CD4-positive, alpha-beta T cell (primary cell): Measurements from ENCODE around the gene SLC35G6. TPM values are rescaled to one million over a fixed set of nuclear protein-coding genes. Genes with fewer than 3 reads are reported as not detected.

ENCODE experiments used
- ATAC-seq: fragments of 200-7000 bp; cut with Tn5 transposase; one replicate; pipeline ENCODE4 v1.10.0; 2022; ENCODE audit warnings: mild to moderate bottlenecking; ENCODE audit not compliant: poor library complexity
- CTCF ChIA-PET: fragments of 350-600 bp; sonication (Branson Sonifier 250); formaldehyde crosslinking; loops from one replicate; lab custom pipeline; 2021; ENCODE audit warnings: antibody characterized with exemption, inconsistent platforms; lab: Charles Lee
- POLR2A ChIA-PET: fragments of 350-600 bp; sonication (Branson Sonifier 250); formaldehyde crosslinking; loops from one replicate; lab custom pipeline; 2021; ENCODE audit warnings: antibody characterized with exemption, inconsistent platforms; lab: Charles Lee
- DNase-seq, 14 experiments: peaks; one replicate each; pipeline ENCODE4 v3.0.0-alpha.2; 2013 to 2020; ENCODE audit warnings: mixed read lengths in 2 of 14
- H3K27ac ChIP-seq, 2 donors: one replicate each; pipeline versions ENCODE4 v1.5.1 to v1.7.0; 2013; ENCODE audit warnings: low read length in 2 of 2, low read depth in 1 of 2, mild to moderate bottlenecking in 1 of 2
- H3K27me3 ChIP-seq, 2 experiments: 1 replicate in 1 of 2; 2 replicates in 1 of 2; pipeline versions ENCODE4 v1.6.1 to v1.7.0; 2013; ENCODE audit warnings: low read length in 2 of 2, control low read depth in 1 of 2, mild to moderate bottlenecking in 1 of 2, moderate library complexity in 1 of 2; ENCODE audit not compliant: insufficient read depth in 2 of 2, control insufficient read depth in 1 of 2
- H3K36me3 ChIP-seq: one replicate; pipeline ENCODE4 v1.6.1; 2013; ENCODE audit warnings: low read length, control low read depth; ENCODE audit not compliant: insufficient read depth
- H3K4me1 ChIP-seq: one replicate; pipeline ENCODE4 v1.6.1; 2013; ENCODE audit warnings: low read length, control low read depth; ENCODE audit not compliant: insufficient read depth
- H3K4me3 ChIP-seq: one replicate; pipeline ENCODE4 v1.5.1; 2013; ENCODE audit warnings: mild to moderate bottlenecking, low read length, moderate library complexity
- H3K9me3 ChIP-seq, 2 experiments: 1 replicate in 1 of 2; 2 replicates in 1 of 2; pipeline versions ENCODE4 v1.6.1 to v1.7.0; 2013; ENCODE audit warnings: low read length in 2 of 2, mild to moderate bottlenecking in 2 of 2, control low read depth in 1 of 2, moderate library complexity in 1 of 2; ENCODE audit not compliant: control insufficient read depth in 1 of 2, insufficient read depth in 1 of 2
- H3K27ac Mint-ChIP-seq: one replicate; pipeline ENCODE4 v1.8.0; 2020; ENCODE audit warnings: mixed read lengths
- H3K27me3 Mint-ChIP-seq: one replicate; pipeline ENCODE4 v1.8.0; 2021; ENCODE audit warnings: mixed read lengths
- H3K36me3 Mint-ChIP-seq: one replicate; pipeline ENCODE4 v1.8.0; 2021; ENCODE audit warnings: low read depth, mixed read lengths
- H3K4me1 Mint-ChIP-seq: one replicate; pipeline ENCODE4 v1.8.0; 2021; ENCODE audit warnings: low read depth, mixed read lengths
- H3K4me3 Mint-ChIP-seq: one replicate; pipeline ENCODE4 v1.8.0; 2020; ENCODE audit warnings: mild to moderate bottlenecking, mixed read lengths
- H3K9me3 Mint-ChIP-seq: one replicate; pipeline ENCODE4 v1.8.0; 2020; ENCODE audit warnings: mixed read lengths
- intact Hi-C, 2 experiments: fragments of 100-400 bp; cut with DNase I in 1 of 2; cut with micrococcal nuclease in 1 of 2; formaldehyde crosslinking; loops; one replicate each; pipeline versions ENCODE4 v1.15.1 to v1.9.0; 2023 to 2025; cut with DNase I, micrococcal nuclease
- total RNA-seq, 174 experiments: library from RNA in 2 of 174; stranded (reverse) in 2 of 174; gene quantifications; one replicate each; pipeline ENCODE4 v1.2.3 and lab custom pipeline; 2021 to 2026
- TF ChIP-seq, protein P1 (sequence below): fragments of 200-600 bp; IDR thresholded peaks from one replicate; pipeline ENCODE4 v1.8.0; 2022; ENCODE audit warnings: antibody characterized with exemption, mild to moderate bottlenecking

Gene SLC35G6
- total RNA-seq, 2 experiments from 2014 or later: 0.17 TPM; not detected in 1

DNA sequence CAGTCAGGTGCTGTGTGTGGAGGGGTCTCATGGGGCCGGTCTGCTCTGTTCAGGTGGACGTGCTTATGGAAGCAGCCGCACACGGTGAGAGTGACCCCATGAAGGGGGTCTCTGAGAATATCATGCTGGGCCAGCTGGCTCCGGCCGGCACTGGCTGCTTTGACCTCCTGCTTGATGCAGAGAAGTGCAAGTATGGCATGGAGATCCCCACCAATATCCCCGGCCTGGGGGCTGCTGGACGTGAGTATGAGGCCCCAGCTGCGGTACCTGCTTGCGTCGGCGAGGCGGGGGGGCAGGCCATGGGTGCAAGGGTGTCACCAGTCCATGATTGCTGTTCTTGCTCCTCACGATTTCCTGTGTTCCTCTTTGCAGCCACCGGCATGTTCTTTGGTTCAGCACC, 30.9 kb downstream of the SLC35G6 start:
- ChIA-PET CTCF (no interaction called here), POLR2A (no interaction called here)
- ATAC-seq (no peak), DNase-seq (no peak)
- Mint-ChIP-seq H3K4me1 (no peaks in the 10 kb centered on the region), H3K27ac (no peak overlapping the region), H3K27me3 (no peaks in the 10 kb centered on the region), H3K9me3 (no peaks in the 10 kb centered on the region), H3K36me3 (peaks cover 78% of the 10 kb centered on the region), H3K4me3 (no peak overlapping the region)
- Histone ChIP-seq H3K36me3 (peaks cover 69% of the 10 kb centered on the region), H3K4me1 (no peaks in the 10 kb centered on the region), H3K27ac (no peak overlapping the region), H3K9me3 (no peaks in the 10 kb centered on the region), H3K27me3 (no peaks in the 10 kb centered on the region), H3K4me3 (no peak overlapping the region)
- TF ChIP-seq, protein P1, sequence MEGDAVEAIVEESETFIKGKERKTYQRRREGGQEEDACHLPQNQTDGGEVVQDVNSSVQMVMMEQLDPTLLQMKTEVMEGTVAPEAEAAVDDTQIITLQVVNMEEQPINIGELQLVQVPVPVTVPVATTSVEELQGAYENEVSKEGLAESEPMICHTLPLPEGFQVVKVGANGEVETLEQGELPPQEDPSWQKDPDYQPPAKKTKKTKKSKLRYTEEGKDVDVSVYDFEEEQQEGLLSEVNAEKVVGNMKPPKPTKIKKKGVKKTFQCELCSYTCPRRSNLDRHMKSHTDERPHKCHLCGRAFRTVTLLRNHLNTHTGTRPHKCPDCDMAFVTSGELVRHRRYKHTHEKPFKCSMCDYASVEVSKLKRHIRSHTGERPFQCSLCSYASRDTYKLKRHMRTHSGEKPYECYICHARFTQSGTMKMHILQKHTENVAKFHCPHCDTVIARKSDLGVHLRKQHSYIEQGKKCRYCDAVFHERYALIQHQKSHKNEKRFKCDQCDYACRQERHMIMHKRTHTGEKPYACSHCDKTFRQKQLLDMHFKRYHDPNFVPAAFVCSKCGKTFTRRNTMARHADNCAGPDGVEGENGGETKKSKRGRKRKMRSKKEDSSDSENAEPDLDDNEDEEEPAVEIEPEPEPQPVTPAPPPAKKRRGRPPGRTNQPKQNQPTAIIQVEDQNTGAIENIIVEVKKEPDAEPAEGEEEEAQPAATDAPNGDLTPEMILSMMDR: no peak
- intact Hi-C loops: loop anchor here in 1 of 2 experiments (10.0 kb wide), 1 partner anchor 173 kb away; the partner anchor contains the start of genes TP53 and WRAP53

DNA sequence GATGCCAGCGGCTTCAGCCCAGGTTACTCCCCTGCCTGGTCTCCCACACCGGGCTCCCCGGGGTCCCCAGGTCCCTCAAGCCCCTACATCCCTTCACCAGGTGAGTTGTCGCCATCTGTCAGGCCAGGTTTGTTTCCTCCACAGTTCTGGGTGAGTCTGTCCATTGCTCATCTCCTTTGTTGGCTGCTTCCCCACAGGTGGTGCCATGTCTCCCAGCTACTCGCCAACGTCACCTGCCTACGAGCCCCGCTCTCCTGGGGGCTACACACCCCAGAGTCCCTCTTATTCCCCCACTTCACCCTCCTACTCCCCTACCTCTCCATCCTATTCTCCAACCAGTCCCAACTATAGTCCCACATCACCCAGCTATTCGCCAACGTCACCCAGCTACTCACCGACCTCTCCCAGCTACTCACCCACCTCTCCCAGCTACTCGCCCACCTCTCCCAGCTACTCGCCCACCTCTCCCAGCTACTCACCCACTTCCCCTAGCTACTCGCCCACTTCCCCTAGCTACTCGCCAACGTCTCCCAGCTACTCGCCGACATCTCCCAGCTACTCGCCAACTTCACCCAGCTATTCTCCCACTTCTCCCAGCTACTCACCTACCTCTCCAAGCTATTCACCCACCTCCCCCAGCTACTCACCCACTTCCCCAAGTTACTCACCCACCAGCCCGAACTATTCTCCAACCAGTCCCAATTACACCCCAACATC, 31.7 kb downstream of the SLC35G6 start:
- no peak for DNase-seq
- H3K9me3 ChIP-seq: no peaks in the 10 kb centered on the region

DNA sequence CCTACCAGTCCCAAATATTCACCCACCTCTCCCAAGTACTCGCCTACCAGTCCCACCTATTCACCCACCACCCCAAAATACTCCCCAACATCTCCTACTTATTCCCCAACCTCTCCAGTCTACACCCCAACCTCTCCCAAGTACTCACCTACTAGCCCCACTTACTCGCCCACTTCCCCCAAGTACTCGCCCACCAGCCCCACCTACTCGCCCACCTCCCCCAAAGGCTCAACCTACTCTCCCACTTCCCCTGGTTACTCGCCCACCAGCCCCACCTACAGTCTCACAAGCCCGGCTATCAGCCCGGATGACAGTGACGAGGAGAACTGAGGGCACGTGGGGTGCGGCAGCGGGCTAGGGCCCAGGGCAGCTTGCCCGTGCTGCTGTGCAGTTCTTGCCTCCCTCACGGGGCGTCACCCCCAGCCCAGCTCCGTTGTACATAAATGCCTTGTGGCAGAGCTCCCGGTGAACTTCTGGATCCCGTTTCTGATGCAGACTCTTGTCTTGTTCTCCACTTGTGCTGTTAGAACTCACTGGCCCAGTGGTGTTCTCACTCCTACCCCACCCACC, 32.7 kb downstream of the SLC35G6 start:
- Mint-ChIP-seq H3K4me1 (no peaks in the 10 kb centered on the region), H3K36me3 (peaks cover 60% of the 10 kb centered on the region), H3K27me3 (no peaks in the 10 kb centered on the region), H3K4me3 (no peak overlapping the region), H3K9me3 (no peaks in the 10 kb centered on the region), H3K27ac (peak overlapping the region; percentile 70)
- Histone ChIP-seq H3K4me3 (no peak overlapping the region), H3K36me3 (peaks cover 51% of the 10 kb centered on the region), H3K4me1 (no peaks in the 10 kb centered on the region), H3K27me3 (no peaks in the 10 kb centered on the region), H3K9me3 (no peaks in the 10 kb centered on the region), H3K27ac (no peak overlapping the region)
- CTCF ChIA-PET: interaction anchor here (1.5 to 3.7 kb wide), 5 partner anchors 9 to 174 kb away, joined by 4 to 30 read pairs (median 7); partner anchors contain the start of genes SENP3, SOX15 and TMEM102
- intact Hi-C loops: loop anchor here (1.0 to 10.0 kb wide), 3 partner anchors 47 to 171 kb away; partner anchors contain the start of genes SENP3 (in 2 of the 2), TP53 (in 1 of the 2) and WRAP53 (in 1 of the 2)
- POLR2A ChIA-PET: interaction anchor here (0.9 to 2.9 kb wide), 6 partner anchors 29 to 173 kb away, joined by 3 to 15 read pairs (median 8); partner anchors contain the start of genes POLR2A, TMEM102, TNFSF13 and TP53
- no peak for ATAC-seq
- TF ChIP-seq, protein P1: no peak
- DNase-seq: no peak

More for the DNA sequence above, 31.7 kb downstream of the SLC35G6 start:
- Mint-ChIP-seq H3K4me1 (no peaks in the 10 kb centered on the region), H3K27me3 (no peaks in the 10 kb centered on the region), H3K36me3 (peaks cover 69% of the 10 kb centered on the region), H3K27ac (no peak overlapping the region), H3K9me3 (no peaks in the 10 kb centered on the region), H3K4me3 (no peak overlapping the region)
- intact Hi-C loops: loop anchor here in 1 of 2 experiments (10.0 kb wide), 1 partner anchor 172 kb away; the partner anchor contains the start of genes TP53 and WRAP53
- Histone ChIP-seq H3K36me3 (peaks cover 60% of the 10 kb centered on the region), H3K27ac (no peak overlapping the region), H3K4me3 (no peak overlapping the region), H3K27me3 (no peaks in the 10 kb centered on the region), H3K4me1 (no peaks in the 10 kb centered on the region)
- CTCF ChIA-PET: interaction anchor here (0.7 to 3.7 kb wide), 4 partner anchors 10 to 175 kb away, joined by 3 to 30 read pairs (median 5); partner anchors contain the start of gene SENP3
- ATAC-seq: no peak
- POLR2A ChIA-PET: interaction anchor here (0.7 to 2.9 kb wide), 4 partner anchors 29 to 174 kb away, joined by 3 to 12 read pairs (median 8); partner anchors contain the start of genes POLR2A, TMEM102, TP53 and WRAP53
- TF ChIP-seq, protein P1: no peak
